Activated CD4-positive, alpha-beta T cell treated with anti-CD3 and anti-CD28 coated beads for 4 hours (primary cell): ENCODE results near the gene SLC2A4.

ENCODE experiments used
- DNase-seq, 2 donors: peaks; one replicate each; pipeline ENCODE4 v3.0.0-alpha.2; 2020

Gene SLC2A4

GRCh38 chr17:7280519-7281073 is 922 bp upstream of the SLC2A4 start:
- peak; percentile 81 to 86 for DNase-seq

- no peak for DNase-seq
Measured at GRCh38 chr17:7281953-7282751, 634 bp downstream of the SLC2A4 start.

GRCh38 chr17:7282752-7283321 is 1.3 kb downstream of the SLC2A4 start:
- no peak for DNase-seq

GRCh38 chr17:7283471-7284216 is 2.1 kb downstream of the SLC2A4 start:
- no peak for DNase-seq

GRCh38 chr17:7284911-7285310 is 3.4 kb downstream of the SLC2A4 start:
- no peak for DNase-seq

GRCh38 chr17:7285679-7286078 is 4.2 kb downstream of the SLC2A4 start:
- no peak for DNase-seq

- no peak for DNase-seq
Measured at GRCh38 chr17:7289256-7290032, 7.9 kb downstream of the SLC2A4 start.

GRCh38 chr17:7290166-7290565 is 8.6 kb downstream of the SLC2A4 start:
- DNase-seq = no peak

- DNase-seq = no peak
Measured at GRCh38 chr17:7290685-7291084, 9.2 kb downstream of the SLC2A4 start.

- no peak for DNase-seq
Measured at GRCh38 chr17:7292194-7292593, 10.7 kb downstream of the SLC2A4 start.

GRCh38 chr17:7292729-7293128 is 11.2 kb downstream of the SLC2A4 start:
- DNase-seq = no peak

- DNase-seq = no peak
Measured at GRCh38 chr17:7293159-7293558, 11.6 kb downstream of the SLC2A4 start.

GRCh38 chr17:7293816-7294613 is 12.5 kb downstream of the SLC2A4 start:
- no peak for DNase-seq

GRCh38 chr17:7294614-7295153 is 13.2 kb downstream of the SLC2A4 start, which contains the start of gene YBX2:
TSS of gene YBX2 (minus strand) at chr17:7294639. CDS start at chr17:7294500, 139 bp downstream.
- DNase-seq = peak; percentile 65 to 75

GRCh38 chr17:7295230-7296180 is 14.0 kb downstream of the SLC2A4 start:
- no peak for DNase-seq

- DNase-seq = peak; percentile 57 to 67
Measured at GRCh38 chr17:7296189-7296861, 14.8 kb downstream of the SLC2A4 start.

- DNase-seq = no peak
Measured at GRCh38 chr17:7304179-7304578, 22.7 kb downstream of the SLC2A4 start.

- DNase-seq = peak; percentile 100
Measured at GRCh38 chr17:7306911-7307685, 25.6 kb downstream of the SLC2A4 start, which contains the start of gene EIF5A. TSS of gene EIF5A (plus strand) at chr17:7307628. CDS start at chr17:7309636, 2,008 bp downstream.
